HepG2 (cell line): ENCODE measurements around the gene LRRC8C. TPM values are rescaled to one million over a fixed set of nuclear protein-coding genes. Genes with fewer than 3 reads are reported as not detected.

Experiments
- GMEB1 ChIP-seq: sonication (generic); formaldehyde crosslinking; IDR thresholded peaks from 2 replicates; pipeline ENCODE4 v1.5.1; 2020; ENCODE audit warnings: missing genetic modification reagents, mild to moderate bottlenecking, borderline replicate concordance
- JUN ChIP-seq: sonication (generic); formaldehyde crosslinking; IDR thresholded peaks from 2 replicates; pipeline ENCODE4 v1.4.0; 2020; ENCODE audit warnings: mild to moderate bottlenecking, missing genetic modification reagents
- MED1 ChIP-seq: sonication (generic); formaldehyde crosslinking; IDR thresholded peaks from 2 replicates; pipeline ENCODE4 v1.4.0; 2020; ENCODE audit warnings: missing genetic modification reagents
- MTF2 ChIP-seq: sonication (generic); formaldehyde crosslinking; IDR thresholded peaks from 2 replicates; pipeline ENCODE4 v1.5.0; 2020; ENCODE audit warnings: missing genetic modification reagents, borderline replicate concordance
- MXI1 ChIP-seq: IDR thresholded peaks from 3 replicates; pipeline ENCODE4 v1.6.1; 2012; ENCODE audit warnings: low read depth, low read length, inconsistent platforms, borderline replicate concordance
- POGK ChIP-seq: sonication (generic); formaldehyde crosslinking; conservative IDR thresholded peaks from 2 replicates; pipeline ENCODE4 v1.8.0; 2022; ENCODE audit warnings: mild to moderate bottlenecking, moderate library complexity, missing genetic modification reagents
- RFX5 ChIP-seq: IDR thresholded peaks from 2 replicates; pipeline ENCODE4 v1.6.1; 2011; ENCODE audit warnings: low read depth, low read length, improper control_type of control experiment
- SP1 ChIP-seq, 2 experiments: fragments of 450-650 bp in 1 of 2; sonication (generic) in 1 of 2; formaldehyde crosslinking in 1 of 2; IDR thresholded peaks; 2 replicates each; pipeline versions ENCODE4 v1.4.0 to v1.6.1; 2016 to 2020; ENCODE audit warnings: missing genetic modification reagents in 1 of 2
- SP140L ChIP-seq: sonication (generic); formaldehyde crosslinking; IDR thresholded peaks from 2 replicates; pipeline ENCODE4 v1.4.0; 2020; ENCODE audit warnings: missing genetic modification reagents, borderline replicate concordance
- TAF1 ChIP-seq: sonication (generic); formaldehyde crosslinking; IDR thresholded peaks from 2 replicates; pipeline ENCODE4 v1.4.0; 2020; ENCODE audit warnings: missing genetic modification reagents
- TFE3 ChIP-seq: IDR thresholded peaks from 2 replicates; pipeline ENCODE4 v1.6.1; 2016
- TMF1 ChIP-seq: sonication (generic); formaldehyde crosslinking; IDR thresholded peaks from 2 replicates; pipeline ENCODE4 v1.8.1; 2022; ENCODE audit warnings: low read depth, missing genetic modification reagents
- U2AF1 ChIP-seq: fragments of 200-400 bp; formaldehyde crosslinking; optimal IDR thresholded peaks from 2 replicates; pipeline ENCODE3; 2017; ENCODE audit warnings: mild to moderate bottlenecking, low read depth, low read length
- WIZ ChIP-seq: sonication (generic); formaldehyde crosslinking; IDR thresholded peaks from 2 replicates; pipeline ENCODE4 v1.5.1; 2020; ENCODE audit warnings: mild to moderate bottlenecking, missing genetic modification reagents
- YY1 ChIP-seq: IDR thresholded peaks from 2 replicates; pipeline ENCODE4 v1.6.1; 2011; ENCODE audit warnings: low read length, low read depth, moderate library complexity, mild to moderate bottlenecking; ENCODE audit not compliant: insufficient read depth, insufficient replicate concordance
- ZNF138 ChIP-seq: sonication (generic); formaldehyde crosslinking; IDR thresholded peaks from 2 replicates; pipeline ENCODE4 v1.5.0; 2020; ENCODE audit warnings: mild to moderate bottlenecking, low read depth, missing genetic modification reagents
- ZNF234 ChIP-seq: sonication (generic); formaldehyde crosslinking; conservative IDR thresholded peaks from 2 replicates; pipeline ENCODE4 v1.5.1; 2020; ENCODE audit warnings: mild to moderate bottlenecking, missing genetic modification reagents
- ZNF350 ChIP-seq: sonication (generic); formaldehyde crosslinking; IDR thresholded peaks from 2 replicates; pipeline ENCODE4 v1.4.0; 2020; ENCODE audit warnings: mild to moderate bottlenecking, low read depth, missing genetic modification reagents, borderline replicate concordance
- ZNF687 ChIP-seq: sonication (generic); formaldehyde crosslinking; IDR thresholded peaks from 2 replicates; pipeline ENCODE4 v1.5.1; 2020; ENCODE audit warnings: mild to moderate bottlenecking, missing genetic modification reagents, moderate library complexity
- polyA plus RNA-seq, 8 experiments: library from polyadenylated mRNA; depleted of rRNA in 3 of 8; stranded (reverse) in 7 of 8; unstranded in 1 of 8; fragments of >200 nt; fragmentation: Illumina TruSeq in 4 of 8; extraction: Trizol in 4 of 8; gene quantifications; 2 replicates each; pipeline versions ENCODE4 v1.2.1 to v1.2.3, GENCODE V29; 2011 to 2016; ENCODE audit warnings: low read depth in 4 of 8, missing spikeins in 1 of 8, mixed read lengths in 1 of 8; ENCODE audit not compliant: insufficient read depth in 1 of 8
- total RNA-seq, 5 experiments: library from RNA; depleted of rRNA; stranded (reverse); fragments of >200 nt; fragmentation: Illumina TruSeq; extraction: Trizol; gene quantifications; 2 replicates each; pipeline ENCODE4 v1.2.3, GENCODE V29; 2016; ENCODE audit warnings: low read depth in 1 of 5

LRRC8C gene
- total and polyA plus RNA-seq, 2 of the 13 experiments (the other 11 are each of a cell fraction or from before 2014, with no cell fraction given): 0.22 to 0.32 TPM

GRCh38 chr1:89609781-89610456, 23.0 kb upstream of the LRRC8C start (continued):
- peak; percentile 51; the same call in 1 of the 3 replicates for TF ChIP-seq MXI1
- TF ChIP-seq TMF1: no peak
- no peak for TF ChIP-seq TFE3
- TF ChIP-seq ZNF687 (CRISPR knock-in tag): peak; percentile 89
- no peak for TF ChIP-seq U2AF1
- TF ChIP-seq GMEB1: no peak
- no peak; the same call in 1 of the 2 replicates for TF ChIP-seq MTF2 (CRISPR knock-in tag)
- TF ChIP-seq SP140L (CRISPR knock-in tag): no peak
- no peak for TF ChIP-seq TAF1 (CRISPR knock-in tag)
- no peak for TF ChIP-seq ZNF234 (CRISPR knock-in tag)
- no peak for TF ChIP-seq MED1 (CRISPR knock-in tag)
- TF ChIP-seq YY1: no peak
- TF ChIP-seq POGK (CRISPR knock-in tag): 0 out of 2 replicates have a peak, but pooled peaks have one; percentile 24
- no peak for TF ChIP-seq WIZ
- no peak for TF ChIP-seq ZNF350
- no peak for TF ChIP-seq JUN (CRISPR knock-in tag)
- peak; percentile 55; the same call in 1 of the 2 replicates for TF ChIP-seq ZNF138
- no peak for TF ChIP-seq RFX5
- TF ChIP-seq SP1 (IDR thresholded peaks at IDR 0.05): no peak
- peak; percentile 43; the same call in 1 of the 2 replicates for TF ChIP-seq SP1 (CRISPR knock-in tag; IDR thresholded peaks at IDR 0.05)
